IMR-90 (cell line): ENCODE measurements around the gene TBC1D4. TPM values are rescaled to one million over a fixed set of nuclear protein-coding genes. Genes with fewer than 3 reads are reported as not detected.

Experiments used
- ATAC-seq: fragments of 200-7000 bp; cut with Tn5 transposase; 2 replicates; pipeline ENCODE4 v1.9.1; 2020; ENCODE audit warnings: low read depth, mild to moderate bottlenecking, moderate library complexity
- BruUV-seq: library from RNA; stranded (reverse); fragments of 400-500 nt; replicated peaks from 2 replicates; lab custom pipeline; 2021; lab: Mats Ljungman, UMichigan
- CTCF ChIA-PET: fragments of 300-600 bp; formaldehyde crosslinking; extraction: SDS; loops from one replicate; lab custom pipeline; 2021; ENCODE audit warnings: antibody characterized with exemption; lab: Yijun Ruan, JAX
- POLR2A ChIA-PET: fragments of 300-600 bp; sonication (Branson Sonifier 250); formaldehyde crosslinking; loops from one replicate; lab custom pipeline; 2022; ENCODE audit warnings: antibody characterized with exemption; ENCODE audit not compliant: unreplicated experiment; lab: Charles Lee
- DNase-seq: peaks from one replicate; pipeline ENCODE4 v3.0.0; 2013
- H2AFZ ChIP-seq: replicated peaks from 2 replicates; pipeline ENCODE3; 2013; ENCODE audit warnings: low read length, mild to moderate bottlenecking; ENCODE audit not compliant: poor library complexity
- H2AK5ac ChIP-seq: 2 replicates; pipeline ENCODE4 v1.6.1; 2013; ENCODE audit warnings: low read depth, low read length, inconsistent platforms
- H2AK9ac ChIP-seq: replicated peaks from 2 replicates; pipeline ENCODE3; 2013; ENCODE audit warnings: mild to moderate bottlenecking, low read depth, low read length, moderate library complexity; ENCODE audit not compliant: poor library complexity
- H2BK120ac ChIP-seq: 2 replicates; pipeline ENCODE4 v1.6.1; 2013; ENCODE audit warnings: low read depth, low read length, inconsistent platforms
- H2BK15ac ChIP-seq: 3 replicates; pipeline ENCODE4 v1.6.1; 2013; ENCODE audit warnings: low read depth, low read length, inconsistent platforms
- H2BK20ac ChIP-seq: 2 replicates; pipeline ENCODE4 v1.6.1; 2013; ENCODE audit warnings: low read depth, mild to moderate bottlenecking, inconsistent platforms, low read length, moderate library complexity
- H2BK5ac ChIP-seq: 2 replicates; pipeline ENCODE4 v1.6.1; 2013; ENCODE audit warnings: mild to moderate bottlenecking, low read depth, low read length, inconsistent platforms; ENCODE audit not compliant: poor library complexity, severe bottlenecking
- H3K14ac ChIP-seq: replicated peaks from 2 replicates; pipeline ENCODE4 v1.6.1; 2013; ENCODE audit warnings: low read depth, low read length, inconsistent platforms
- H3K18ac ChIP-seq: 2 replicates; pipeline ENCODE4 v1.6.1; 2013; ENCODE audit warnings: low read depth, low read length, control low read depth
- H3K23ac ChIP-seq: 2 replicates; pipeline ENCODE4 v1.6.1; 2013; ENCODE audit warnings: low read depth, low read length, inconsistent platforms
- H3K27ac ChIP-seq: 2 replicates; pipeline ENCODE4 v1.5.1; 2013; ENCODE audit warnings: mild to moderate bottlenecking, control low read depth, low read length; ENCODE audit not compliant: insufficient read depth
- H3K27me3 ChIP-seq: 2 replicates; pipeline ENCODE4 v1.6.1; 2013; ENCODE audit warnings: low read length; ENCODE audit not compliant: control insufficient read depth, insufficient read depth
- H3K36me3 ChIP-seq: 2 replicates; pipeline ENCODE4 v1.6.1; 2013; ENCODE audit warnings: low read length, mixed read lengths; ENCODE audit not compliant: control insufficient read depth, insufficient read depth
- H3K4ac ChIP-seq: 2 replicates; pipeline ENCODE4 v1.6.1; 2013; ENCODE audit warnings: low read depth, low read length, inconsistent platforms
- H3K4me1 ChIP-seq: 2 replicates; pipeline ENCODE4 v1.6.1; 2013; ENCODE audit warnings: low read length, mixed read lengths; ENCODE audit not compliant: control insufficient read depth, insufficient read depth
- H3K4me2 ChIP-seq: 2 replicates; pipeline ENCODE4 v1.6.1; 2013; ENCODE audit warnings: low read depth, mild to moderate bottlenecking, control low read depth, low read length, moderate library complexity
- H3K4me3 ChIP-seq: 2 replicates; pipeline ENCODE4 v1.5.1; 2013; ENCODE audit warnings: low read depth, mild to moderate bottlenecking, control low read depth, low read length, moderate library complexity; ENCODE audit not compliant: insufficient read depth
- H3K56ac ChIP-seq: 2 replicates; pipeline ENCODE4 v1.6.1; 2013; ENCODE audit warnings: low read length, inconsistent platforms; ENCODE audit not compliant: insufficient read depth; ENCODE audit errors: extremely low read depth
- H3K79me1 ChIP-seq, 2 experiments: 2 replicates each; pipeline ENCODE4 v1.6.1; 2013; ENCODE audit warnings: low read length in 2 of 2, inconsistent platforms in 1 of 2, low read depth in 1 of 2
- H3K9ac ChIP-seq: 2 replicates; pipeline ENCODE4 v1.6.1; 2013; ENCODE audit warnings: low read depth, low read length, control low read depth
- H3K9me1 ChIP-seq: 2 replicates; pipeline ENCODE4 v1.6.1; 2013; ENCODE audit warnings: low read length, inconsistent platforms; ENCODE audit not compliant: insufficient read depth
- H3K9me3 ChIP-seq: 2 replicates; pipeline ENCODE4 v1.6.1; 2013; ENCODE audit warnings: low read length; ENCODE audit not compliant: control insufficient read depth, insufficient read depth
- H4K20me1 ChIP-seq: 2 replicates; pipeline ENCODE4 v1.6.1; 2013; ENCODE audit warnings: low read length, inconsistent platforms; ENCODE audit not compliant: insufficient read depth
- H4K5ac ChIP-seq: 2 replicates; pipeline ENCODE4 v1.6.1; 2013; ENCODE audit warnings: mild to moderate bottlenecking, low read depth, low read length, control low read depth
- H4K8ac ChIP-seq, 2 experiments: 2 replicates each; pipeline ENCODE4 v1.6.1; 2013; ENCODE audit warnings: low read depth in 2 of 2, low read length in 2 of 2, control low read depth in 1 of 2, inconsistent platforms in 1 of 2
- H4K91ac ChIP-seq: 2 replicates; pipeline ENCODE4 v1.6.1; 2013; ENCODE audit warnings: low read depth, low read length, inconsistent platforms; ENCODE audit not compliant: insufficient read depth
- BHLHE40 ChIP-seq: fragments of 150-350 bp; IDR thresholded peaks from 2 replicates; pipeline ENCODE4 v1.6.1; 2016; ENCODE audit warnings: mild to moderate bottlenecking, low read depth, low read length
- CEBPB ChIP-seq: IDR thresholded peaks from 2 replicates; pipeline ENCODE4 v1.6.1; 2012; ENCODE audit warnings: low read depth, low read length, improper control_type of control experiment
- CHD1 ChIP-seq: IDR thresholded peaks from 2 replicates; pipeline ENCODE4 v1.6.1; 2012; ENCODE audit warnings: low read depth, low read length, improper control_type of control experiment
- CTCF ChIP-seq: conservative IDR thresholded peaks from 2 replicates; pipeline ENCODE4 v1.5.1; 2012; ENCODE audit warnings: mild to moderate bottlenecking, low read depth, low read length, improper control_type of control experiment
- ELK1 ChIP-seq: fragments of 150-350 bp; IDR thresholded peaks from 2 replicates; pipeline ENCODE4 v1.6.1; 2016; ENCODE audit warnings: low read depth, mild to moderate bottlenecking, low read length, moderate library complexity, borderline replicate concordance
- FOS ChIP-seq: fragments of 150-350 bp; IDR thresholded peaks from 2 replicates; pipeline ENCODE4 v1.6.1; 2016; ENCODE audit warnings: low read depth, low read length
- MAFK ChIP-seq: IDR thresholded peaks from 2 replicates; pipeline ENCODE4 v1.6.1; 2012; ENCODE audit warnings: low read depth, low read length, improper control_type of control experiment
- MAZ ChIP-seq: IDR thresholded peaks from 2 replicates; pipeline ENCODE4 v1.6.1; 2012; ENCODE audit warnings: low read depth, mild to moderate bottlenecking, low read length, improper control_type of control experiment, moderate library complexity, borderline replicate concordance
- MXI1 ChIP-seq: IDR thresholded peaks from 2 replicates; pipeline ENCODE4 v1.6.1; 2012; ENCODE audit warnings: low read depth, mild to moderate bottlenecking, low read length, moderate library complexity, borderline replicate concordance
- NFE2L2 ChIP-seq: fragments of 150-350 bp; IDR thresholded peaks from 2 replicates; pipeline ENCODE4 v1.6.1; 2016; ENCODE audit warnings: low read depth, mild to moderate bottlenecking, low read length
- POLR2A ChIP-seq: IDR thresholded peaks from 2 replicates; pipeline ENCODE4 v1.6.1; 2012; ENCODE audit warnings: mild to moderate bottlenecking, low read depth, low read length
- RAD21 ChIP-seq: IDR thresholded peaks from 2 replicates; pipeline ENCODE4 v1.6.1; 2012; ENCODE audit warnings: low read length, improper control_type of control experiment
- RCOR1 ChIP-seq: IDR thresholded peaks from 2 replicates; pipeline ENCODE4 v1.6.1; 2012; ENCODE audit warnings: mild to moderate bottlenecking, low read length, improper control_type of control experiment; ENCODE audit not compliant: insufficient replicate concordance
- RFX5 ChIP-seq: IDR thresholded peaks from 2 replicates; pipeline ENCODE4 v1.8.0; 2012; ENCODE audit warnings: low read depth, mild to moderate bottlenecking, low read length, moderate library complexity
- SMC3 ChIP-seq: fragments of 150-350 bp; IDR thresholded peaks from 2 replicates; pipeline ENCODE4 v1.6.1; 2016; ENCODE audit warnings: low read depth, mild to moderate bottlenecking, antibody characterized with exemption, low read length, moderate library complexity
- USF2 ChIP-seq: fragments of 150-350 bp; IDR thresholded peaks from 2 replicates; pipeline ENCODE4 v1.6.1; 2017; ENCODE audit warnings: mild to moderate bottlenecking, antibody characterized with exemption, low read length, low read depth
- WGBS, 2 experiments: methylation state at CpG; one replicate each; pipeline versions ENCODE4 v1.1.5 to v1.1.7; 2013; ENCODE audit warnings: missing lambda C conversion rate in 2 of 2; ENCODE audit not compliant: insufficient read length in 1 of 2; ENCODE audit errors: extremely low coverage in 2 of 2; 5-methylcytosine and 5-hydroxymethylcytosine counted together
- dilution Hi-C: fragments of 300-500 bp; cut with HindIII; formaldehyde crosslinking; loops from one replicate; pipeline ENCODE4 v1.14.3; 2018; ENCODE audit warnings: low sequenced_read_pairs; ENCODE audit not compliant: unreplicated experiment
- in situ Hi-C: fragments of 300-500 bp; cut with MboI; formaldehyde crosslinking; loops from 3 replicates; pipeline ENCODE4 v1.14.3; 2019; ENCODE audit warnings: low sequenced_read_pairs, inconsistent platforms, mixed read lengths
- intact Hi-C: fragments of 100-400 bp; cut with micrococcal nuclease; formaldehyde crosslinking; loops from 2 replicates; pipeline ENCODE4 v1.10.0; 2022
- polyA plus RNA-seq, 3 experiments: library from polyadenylated mRNA; depleted of rRNA; stranded (reverse); fragments of >200 nt; gene quantifications; 2 replicates each; pipeline ENCODE4 v1.2.3, GENCODE V29; 2012; ENCODE audit warnings: low replicate concordance in 1 of 3
- total RNA-seq: library from RNA; depleted of rRNA; stranded (reverse); fragments of >200 nt; gene quantifications from 2 replicates; pipeline ENCODE4 v1.2.3, GENCODE V29; 2012

TBC1D4 gene
- total and polyA plus RNA-seq, 2 of the 4 experiments (the other 2 are of a cell fraction): 7.5 to 22.8 TPM

GRCh38 chr13:75400775-75401174, 81.2 kb downstream of the TBC1D4 start:
- Histone ChIP-seq H2BK20ac (no peak overlapping the region), H3K27me3 (no peaks in the 10 kb centered on the region), H3K4me2 (no peak overlapping the region), H3K9me1 (no peaks in the 10 kb centered on the region), H3K4ac (no peak overlapping the region), H3K4me3 (no peak overlapping the region), H3K18ac (no peak overlapping the region), H3K9me3 (peaks cover 7% of the 10 kb centered on the region), H4K5ac (no peak overlapping the region), H4K91ac (no peak overlapping the region), H2BK5ac (no peak overlapping the region), H2BK120ac (no peak overlapping the region), H3K56ac (no peak overlapping the region), H2BK15ac (no peak overlapping the region), H2AFZ (no peak overlapping the region), H4K8ac (no peak overlapping the region), H3K14ac (no peak overlapping the region), H3K36me3 (no peaks in the 10 kb centered on the region), H3K79me1 (peaks cover 0 to 2% of the 10 kb centered on the region in 2 experiments; a peak in 2 of 4 replicates), H3K23ac (no peak overlapping the region), H2AK9ac (no peak overlapping the region), H2AK5ac (no peak overlapping the region), H4K20me1 (no peaks in the 10 kb centered on the region), H3K9ac (no peak overlapping the region), H3K4me1 (peaks cover 5% of the 10 kb centered on the region), H3K27ac (no peak overlapping the region)
- in situ Hi-C loops: no loop called here
- POLR2A ChIA-PET: no interaction called here
- dilution Hi-C loops: no loop called here
- ATAC-seq (no peak), DNase-seq (no peak)
- intact Hi-C loops: no loop called here
- no CpG with 5 or more reads among the region's 1 CpG for WGBS, 2 experiments
- BruUV-seq: no TSS peak
- TF ChIP-seq RAD21 (no peak), MAZ (no peak), RFX5 (no peak), BHLHE40 (no peak), CHD1 (no peak), NFE2L2 (no peak), ELK1 (no peak), MXI1 (no peak), CEBPB (no peak), MAFK (no peak), USF2 (no peak), RCOR1 (no peak), SMC3 (no peak), FOS (no peak), POLR2A (no peak), CTCF (no peak)
- CTCF ChIA-PET: no interaction called here
